Thyroid gland (tissue), 4 donors: Measurements from ENCODE around the gene SOX21. TPM values are rescaled to one million over a fixed set of nuclear protein-coding genes. Genes with fewer than 3 reads are reported as not detected.

Experiments
- DNase-seq, 2 donors: peaks; one replicate each; pipeline ENCODE4 v3.0.0-alpha.2; 2019
- H3K27ac ChIP-seq, 3 donors: fragments of 200-600 bp; sonication (generic); 1 replicate in 2 of 3; 2 replicates in 1 of 3; pipeline ENCODE4 v1.5.1; 2016 to 2019; ENCODE audit warnings: mild to moderate bottlenecking in 1 of 3, moderate library complexity in 1 of 3
- H3K27me3 ChIP-seq: fragments of 200-600 bp; sonication (generic); one replicate; pipeline ENCODE4 v1.5.1; 2019
- H3K36me3 ChIP-seq, 2 donors: fragments of 200-600 bp; sonication (generic); one replicate each; pipeline ENCODE4 v1.5.1; 2016 to 2019
- H3K4me1 ChIP-seq, 2 donors: fragments of 200-600 bp; sonication (generic); one replicate each; pipeline ENCODE4 v1.5.1; 2017 to 2019
- H3K4me3 ChIP-seq, 3 donors: fragments of 200-600 bp; sonication (generic); replicated peaks in 1 of 3; 1 replicate in 2 of 3; 2 replicates in 1 of 3; pipeline ENCODE4 v1.5.1; 2016; ENCODE audit warnings: mild to moderate bottlenecking in 1 of 3
- H3K9me3 ChIP-seq: fragments of 200-600 bp; sonication (generic); one replicate; pipeline ENCODE4 v1.5.1; 2017
- CTCF ChIP-seq, 6 experiments: fragments of 200-600 bp in 3 of 6; fragments of 450-650 bp in 3 of 6; sonication (generic) in 3 of 6; IDR thresholded peaks; one replicate each; pipeline ENCODE4 v1.5.1; 2016 to 2019; ENCODE audit warnings: antibody characterized with exemption in 6 of 6, mild to moderate bottlenecking in 2 of 6, inconsistent platforms in 1 of 6, moderate library complexity in 1 of 6
- POLR2A ChIP-seq, 2 donors: fragments of 450-650 bp; IDR thresholded peaks; one replicate each; pipeline ENCODE4 v1.6.1; 2017; ENCODE audit warnings: antibody characterized with exemption in 2 of 2, mild to moderate bottlenecking in 2 of 2, moderate library complexity in 1 of 2
- WGBS, 2 donors: methylation state at CpG; one replicate each; pipeline ENCODE4 v1.1.5; 2017; 5-methylcytosine and 5-hydroxymethylcytosine counted together
- intact Hi-C: fragments of 100-400 bp; cut with DNase I; formaldehyde crosslinking; loops from one replicate; pipeline ENCODE4 v1.15.1; 2023
- total RNA-seq, 4 donors: library from RNA; depleted of rRNA; stranded (reverse); fragments of >200 nt; gene quantifications; one replicate each; pipeline ENCODE4 v1.2.3, GENCODE V29; 2016

SOX21 gene
- total RNA-seq: under 1 TPM in 2 of 4 donors, not detected in 2; 0.20 to 0.22 TPM

GRCh38 chr13:94712287-94712811, at the start of gene SOX21:
TSS of gene SOX21 (minus strand) at chr13:94712545. CDS start at chr13:94712049, 496 bp downstream.
- 2 to 3% methylated on average over 25 to 35 of the region's 38 CpGs for WGBS, 2 donors
- H3K36me3 ChIP-seq: no peaks in the 10 kb centered on the region
- peaks cover 51% of the 10 kb centered on the region for H3K27me3 ChIP-seq
- H3K4me1 ChIP-seq: peaks cover 11 to 36% of the 10 kb centered on the region in 2 donors
- H3K4me3 ChIP-seq: peak within 1 kb of the TSS in 1 of 3 donors; percentile 14
- H3K27ac ChIP-seq: no peak within 1 kb of the TSS
- no peak for DNase-seq
- H3K9me3 ChIP-seq: no peaks in the 10 kb centered on the region
- no peak for TF ChIP-seq POLR2A (IDR thresholded peaks at IDR 0.05)
- TF ChIP-seq CTCF (IDR thresholded peaks at IDR 0.05): no peak
- intact Hi-C loops: no loop called here

- Histone ChIP-seq H3K4me1 (no peaks in the 10 kb centered on the region), H3K27me3 (no peaks in the 10 kb centered on the region), H3K9me3 (no peaks in the 10 kb centered on the region), H3K4me3 (no peak overlapping the region), H3K27ac (no peak overlapping the region), H3K36me3 (no peaks in the 10 kb centered on the region)
- intact Hi-C loops: no loop called here
- TF ChIP-seq CTCF (IDR thresholded peaks at IDR 0.05) (no peak), POLR2A (IDR thresholded peaks at IDR 0.05) (no peak)
- WGBS, 2 donors: 25 to 41% methylated on average over 2 of the region's 2 CpGs
- no peak for DNase-seq
These were observed 49.1 kb upstream of the SOX21 start for GRCh38 chr13:94761407-94761806.

- H3K4me1 ChIP-seq: no peaks in the 10 kb centered on the region
- no peaks in the 10 kb centered on the region for H3K27me3 ChIP-seq
- no peaks in the 10 kb centered on the region for H3K9me3 ChIP-seq
- H3K36me3 ChIP-seq: no peaks in the 10 kb centered on the region
- H3K4me3 ChIP-seq: no peak overlapping the region
- WGBS, 2 donors: 94 to 97% methylated on average over 22 of the region's 22 CpGs
- no peak for TF ChIP-seq CTCF (IDR thresholded peaks at IDR 0.05)
- TF ChIP-seq POLR2A (IDR thresholded peaks at IDR 0.05): no peak
- H3K27ac ChIP-seq: no peak overlapping the region
- no peak for DNase-seq
- intact Hi-C loops: no loop called here
These were observed 46.9 kb upstream of the SOX21 start for GRCh38 chr13:94759120-94759728.

DNA sequence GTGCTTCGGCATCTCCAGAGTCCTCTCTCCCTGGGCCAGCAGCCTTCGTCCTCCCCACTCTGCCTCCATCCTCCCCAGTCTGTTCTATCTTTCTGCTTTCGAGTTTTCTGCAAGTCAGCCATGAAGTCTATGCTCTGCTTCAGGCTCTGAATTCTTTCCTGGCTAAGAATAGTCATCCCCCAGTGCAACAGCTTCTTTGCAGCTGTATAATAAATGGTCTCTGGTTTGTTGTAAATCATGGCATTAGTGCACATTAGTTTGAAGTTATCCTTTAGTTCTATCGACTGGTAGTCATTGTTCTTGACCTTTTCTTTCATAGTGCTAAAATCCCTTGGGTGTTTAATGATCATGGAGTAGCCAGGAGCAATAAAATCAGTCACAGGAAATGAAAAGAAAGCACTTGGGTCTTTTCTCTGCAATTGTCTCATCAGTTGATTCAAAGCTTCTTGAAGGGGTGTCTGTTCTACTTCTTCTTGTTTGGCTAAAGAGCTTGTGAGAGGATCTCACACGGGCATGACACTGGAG, 46.2 kb upstream of the SOX21 start:
- H3K9me3 ChIP-seq: no peaks in the 10 kb centered on the region
- TF ChIP-seq POLR2A (IDR thresholded peaks at IDR 0.05) (no peak), CTCF (IDR thresholded peaks at IDR 0.05) (no peak)
- H3K27ac ChIP-seq: no peak overlapping the region
- WGBS, 2 donors: 71 to 78% methylated on average over 5 of the region's 5 CpGs
- DNase-seq: no peak
- no peaks in the 10 kb centered on the region for H3K4me1 ChIP-seq
- intact Hi-C loops: no loop called here
- no peaks in the 10 kb centered on the region for H3K36me3 ChIP-seq
- H3K27me3 ChIP-seq: no peaks in the 10 kb centered on the region
- H3K4me3 ChIP-seq: no peak overlapping the region

DNA sequence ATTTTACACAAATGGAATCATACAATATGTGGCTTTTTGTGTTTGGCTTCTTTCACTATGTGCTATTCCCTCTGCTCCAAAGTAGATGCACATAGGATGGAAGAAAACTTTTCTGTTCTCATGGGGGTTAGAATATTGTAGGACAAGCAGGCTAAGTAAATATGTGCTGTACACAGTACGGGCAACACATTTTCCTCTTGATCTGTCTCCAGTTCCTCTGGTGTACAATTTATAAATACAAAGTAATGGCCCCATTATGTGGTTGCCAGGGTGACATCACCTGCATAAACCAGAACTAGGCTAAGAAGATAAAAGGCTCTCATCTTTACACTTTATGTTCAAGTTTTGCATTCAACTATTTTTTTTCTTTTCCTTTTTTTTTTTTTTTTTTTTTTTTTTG, 41.0 kb upstream of the SOX21 start:
- intact Hi-C loops: no loop called here
- no peaks in the 10 kb centered on the region for H3K36me3 ChIP-seq
- no peaks in the 10 kb centered on the region for H3K9me3 ChIP-seq
- no peak for DNase-seq
- no peak for TF ChIP-seq CTCF (IDR thresholded peaks at IDR 0.05)
- TF ChIP-seq POLR2A (IDR thresholded peaks at IDR 0.05): no peak
- no peak overlapping the region for H3K4me3 ChIP-seq
- WGBS, 2 donors: 69 to 80% methylated on average over 1 of the region's 1 CpG
- no peaks in the 10 kb centered on the region for H3K4me1 ChIP-seq
- no peaks in the 10 kb centered on the region for H3K27me3 ChIP-seq
- H3K27ac ChIP-seq: no peak overlapping the region
